ENCODE data around the gene PPL. TPM values are rescaled to one million over a fixed set of nuclear protein-coding genes. Genes with fewer than 3 reads are reported as not detected.

Gene PPL
- total RNA-seq, 1 experiment from 2014 or later: 28.5 TPM

DNA sequence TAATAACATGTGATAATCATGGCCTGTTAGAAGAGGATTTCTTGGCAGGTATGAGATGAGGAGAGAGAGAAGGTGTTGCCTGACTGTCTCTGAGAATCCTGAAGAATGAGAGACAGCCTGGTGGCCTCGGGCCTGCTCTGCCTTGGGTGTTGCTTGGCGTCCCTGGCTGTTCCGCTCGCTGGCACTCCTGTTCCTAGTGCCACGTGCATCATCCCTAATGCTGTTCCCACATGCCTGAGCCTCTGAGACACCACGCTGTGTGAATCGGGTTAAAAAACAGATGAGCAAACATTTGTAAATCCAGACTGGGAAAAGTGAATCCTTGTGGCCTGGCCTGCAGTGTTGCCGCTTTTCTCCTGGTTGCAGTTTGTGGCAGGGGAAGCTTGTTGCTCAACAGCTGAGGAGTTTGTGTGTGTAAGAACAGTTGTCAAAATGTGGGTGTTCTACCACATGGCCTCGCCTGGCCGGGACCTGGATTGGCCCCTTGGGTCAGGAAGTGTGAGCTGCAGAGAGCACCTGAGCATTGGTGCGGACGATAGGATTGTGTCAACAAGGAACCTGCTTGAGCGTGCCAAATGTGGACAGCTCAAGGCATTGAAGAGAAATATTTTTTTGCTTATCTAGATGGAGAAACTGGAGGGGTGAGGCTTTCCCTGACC lies 67.7 kb downstream of the PPL start:
- peak overlapping the region; percentile 27 for H3K27ac Mint-ChIP-seq
- peaks cover 48% of the 10 kb centered on the region for H3K36me3 Mint-ChIP-seq

DNA sequence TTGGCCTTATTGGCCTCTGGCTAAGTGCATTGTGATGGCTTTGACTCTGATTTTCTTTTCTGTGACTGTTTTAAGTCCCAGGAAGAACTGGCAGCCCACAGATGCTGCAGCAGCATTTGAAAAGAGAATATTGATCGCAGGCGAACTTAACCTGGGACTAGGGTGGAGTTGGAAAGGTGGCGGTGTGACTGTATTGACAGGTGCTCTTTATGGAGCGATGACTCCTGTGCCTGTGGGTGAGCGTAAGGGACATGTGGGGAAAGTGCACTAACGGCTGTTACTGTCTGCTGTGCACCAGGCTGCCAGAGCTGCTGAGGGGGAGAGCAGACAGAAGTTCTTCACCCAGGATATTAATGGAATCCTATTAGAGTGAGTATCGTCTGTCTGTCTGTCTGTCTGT lies 68.4 kb downstream of the PPL start:
- CTCF ChIA-PET: no interaction called here
- Mint-ChIP-seq H3K4me3 (no peak overlapping the region), H3K27ac (0 out of 2 replicates have a peak overlapping the region, but pooled peaks have one; percentile 40), H3K27me3 (ENCODE audit: low read depth) (no peaks in the 10 kb centered on the region), H3K9me3 (no peaks in the 10 kb centered on the region), H3K36me3 (peaks cover 47% of the 10 kb centered on the region), H3K4me1 (no peaks in the 10 kb centered on the region)
- DNase-seq (ENCODE audit: low spot score) (no peak), ATAC-seq (no peak)
- TF ChIP-seq NR3C1 (CRISPR knock-in tag; conservative IDR thresholded peaks at IDR 0.05; ENCODE audit: low read depth): no peak
- TF ChIP-seq ZNF423 (CRISPR knock-in tag; IDR thresholded peaks at IDR 0.05): no peak
- no peak for TF ChIP-seq CBFB (CRISPR knock-in tag; IDR thresholded peaks at IDR 0.05; ENCODE audit: low read depth)
- TF ChIP-seq GTF2I (CRISPR knock-in tag; conservative IDR thresholded peaks at IDR 0.05): no peak
- TF ChIP-seq, protein P1, sequence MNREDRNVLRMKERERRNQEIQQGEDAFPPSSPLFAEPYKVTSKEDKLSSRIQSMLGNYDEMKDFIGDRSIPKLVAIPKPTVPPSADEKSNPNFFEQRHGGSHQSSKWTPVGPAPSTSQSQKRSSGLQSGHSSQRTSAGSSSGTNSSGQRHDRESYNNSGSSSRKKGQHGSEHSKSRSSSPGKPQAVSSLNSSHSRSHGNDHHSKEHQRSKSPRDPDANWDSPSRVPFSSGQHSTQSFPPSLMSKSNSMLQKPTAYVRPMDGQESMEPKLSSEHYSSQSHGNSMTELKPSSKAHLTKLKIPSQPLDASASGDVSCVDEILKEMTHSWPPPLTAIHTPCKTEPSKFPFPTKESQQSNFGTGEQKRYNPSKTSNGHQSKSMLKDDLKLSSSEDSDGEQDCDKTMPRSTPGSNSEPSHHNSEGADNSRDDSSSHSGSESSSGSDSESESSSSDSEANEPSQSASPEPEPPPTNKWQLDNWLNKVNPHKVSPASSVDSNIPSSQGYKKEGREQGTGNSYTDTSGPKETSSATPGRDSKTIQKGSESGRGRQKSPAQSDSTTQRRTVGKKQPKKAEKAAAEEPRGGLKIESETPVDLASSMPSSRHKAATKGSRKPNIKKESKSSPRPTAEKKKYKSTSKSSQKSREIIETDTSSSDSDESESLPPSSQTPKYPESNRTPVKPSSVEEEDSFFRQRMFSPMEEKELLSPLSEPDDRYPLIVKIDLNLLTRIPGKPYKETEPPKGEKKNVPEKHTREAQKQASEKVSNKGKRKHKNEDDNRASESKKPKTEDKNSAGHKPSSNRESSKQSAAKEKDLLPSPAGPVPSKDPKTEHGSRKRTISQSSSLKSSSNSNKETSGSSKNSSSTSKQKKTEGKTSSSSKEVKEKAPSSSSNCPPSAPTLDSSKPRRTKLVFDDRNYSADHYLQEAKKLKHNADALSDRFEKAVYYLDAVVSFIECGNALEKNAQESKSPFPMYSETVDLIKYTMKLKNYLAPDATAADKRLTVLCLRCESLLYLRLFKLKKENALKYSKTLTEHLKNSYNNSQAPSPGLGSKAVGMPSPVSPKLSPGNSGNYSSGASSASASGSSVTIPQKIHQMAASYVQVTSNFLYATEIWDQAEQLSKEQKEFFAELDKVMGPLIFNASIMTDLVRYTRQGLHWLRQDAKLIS (CRISPR knock-in tag; IDR thresholded peaks at IDR 0.05; ENCODE audit: borderline replicate concordance): no peak
- TF ChIP-seq, protein P2, sequence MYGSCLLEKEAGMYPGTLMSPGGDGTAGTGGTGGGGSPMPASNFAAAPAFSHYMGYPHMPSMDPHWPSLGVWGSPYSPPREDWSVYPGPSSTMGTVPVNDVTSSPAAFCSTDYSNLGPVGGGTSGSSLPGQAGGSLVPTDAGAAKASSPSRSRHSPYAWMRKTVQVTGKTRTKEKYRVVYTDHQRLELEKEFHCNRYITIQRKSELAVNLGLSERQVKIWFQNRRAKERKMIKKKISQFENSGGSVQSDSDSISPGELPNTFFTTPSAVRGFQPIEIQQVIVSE (CRISPR knock-in tag; IDR thresholded peaks at IDR 0.05; ENCODE audit: borderline replicate concordance): no peak
- TF ChIP-seq NFE2L1 (CRISPR knock-in tag; IDR thresholded peaks at IDR 0.05): no peak
- POLR2A ChIA-PET: no interaction called here

More for the DNA sequence above, 67.7 kb downstream of the PPL start:
- DNase-seq (ENCODE audit: low spot score): no peak
- ATAC-seq: no peak
- no peak overlapping the region for H3K4me3 Mint-ChIP-seq
- H3K27me3 Mint-ChIP-seq (ENCODE audit: low read depth): no peaks in the 10 kb centered on the region
- H3K9me3 Mint-ChIP-seq: no peaks in the 10 kb centered on the region
- POLR2A ChIA-PET: interaction anchor here (0.5 kb wide), 1 partner anchor 149 kb away, joined by 6 read pairs; no protein-coding TSS in a partner anchor
- TF ChIP-seq, protein P3, sequence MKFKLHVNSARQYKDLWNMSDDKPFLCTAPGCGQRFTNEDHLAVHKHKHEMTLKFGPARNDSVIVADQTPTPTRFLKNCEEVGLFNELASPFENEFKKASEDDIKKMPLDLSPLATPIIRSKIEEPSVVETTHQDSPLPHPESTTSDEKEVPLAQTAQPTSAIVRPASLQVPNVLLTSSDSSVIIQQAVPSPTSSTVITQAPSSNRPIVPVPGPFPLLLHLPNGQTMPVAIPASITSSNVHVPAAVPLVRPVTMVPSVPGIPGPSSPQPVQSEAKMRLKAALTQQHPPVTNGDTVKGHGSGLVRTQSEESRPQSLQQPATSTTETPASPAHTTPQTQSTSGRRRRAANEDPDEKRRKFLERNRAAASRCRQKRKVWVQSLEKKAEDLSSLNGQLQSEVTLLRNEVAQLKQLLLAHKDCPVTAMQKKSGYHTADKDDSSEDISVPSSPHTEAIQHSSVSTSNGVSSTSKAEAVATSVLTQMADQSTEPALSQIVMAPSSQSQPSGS (CRISPR knock-in tag; IDR thresholded peaks at IDR 0.05; ENCODE audit: borderline replicate concordance, low read depth): no peak
- TF ChIP-seq NFE2L1 (CRISPR knock-in tag; IDR thresholded peaks at IDR 0.05) (no peak), RORB (CRISPR knock-in tag; IDR thresholded peaks at IDR 0.05) (no peak), SMAD3 (CRISPR knock-in tag; IDR thresholded peaks at IDR 0.05; ENCODE audit: borderline replicate concordance) (no peak), EMX1 (CRISPR knock-in tag; IDR thresholded peaks at IDR 0.05) (no peak), JUN (CRISPR knock-in tag; IDR thresholded peaks at IDR 0.05) (no peak), NR1H2 (CRISPR knock-in tag; IDR thresholded peaks at IDR 0.05) (no peak), TEAD1 (CRISPR knock-in tag; IDR thresholded peaks at IDR 0.05) (no peak), GABPB1 (CRISPR knock-in tag; IDR thresholded peaks at IDR 0.05) (no peak), ESRRA (CRISPR knock-in tag; IDR thresholded peaks at IDR 0.05; ENCODE audit: borderline replicate concordance) (no peak), FOXP1 (CRISPR knock-in tag; IDR thresholded peaks at IDR 0.05; ENCODE audit: borderline replicate concordance) (no peak)
- TF ChIP-seq, protein P4, sequence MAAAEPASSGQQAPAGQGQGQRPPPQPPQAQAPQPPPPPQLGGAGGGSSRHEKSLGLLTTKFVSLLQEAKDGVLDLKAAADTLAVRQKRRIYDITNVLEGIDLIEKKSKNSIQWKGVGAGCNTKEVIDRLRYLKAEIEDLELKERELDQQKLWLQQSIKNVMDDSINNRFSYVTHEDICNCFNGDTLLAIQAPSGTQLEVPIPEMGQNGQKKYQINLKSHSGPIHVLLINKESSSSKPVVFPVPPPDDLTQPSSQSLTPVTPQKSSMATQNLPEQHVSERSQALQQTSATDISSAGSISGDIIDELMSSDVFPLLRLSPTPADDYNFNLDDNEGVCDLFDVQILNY (CRISPR knock-in tag; IDR thresholded peaks at IDR 0.05): no peak
- TF ChIP-seq, protein P5, sequence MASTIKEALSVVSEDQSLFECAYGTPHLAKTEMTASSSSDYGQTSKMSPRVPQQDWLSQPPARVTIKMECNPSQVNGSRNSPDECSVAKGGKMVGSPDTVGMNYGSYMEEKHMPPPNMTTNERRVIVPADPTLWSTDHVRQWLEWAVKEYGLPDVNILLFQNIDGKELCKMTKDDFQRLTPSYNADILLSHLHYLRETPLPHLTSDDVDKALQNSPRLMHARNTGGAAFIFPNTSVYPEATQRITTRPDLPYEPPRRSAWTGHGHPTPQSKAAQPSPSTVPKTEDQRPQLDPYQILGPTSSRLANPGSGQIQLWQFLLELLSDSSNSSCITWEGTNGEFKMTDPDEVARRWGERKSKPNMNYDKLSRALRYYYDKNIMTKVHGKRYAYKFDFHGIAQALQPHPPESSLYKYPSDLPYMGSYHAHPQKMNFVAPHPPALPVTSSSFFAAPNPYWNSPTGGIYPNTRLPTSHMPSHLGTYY (CRISPR knock-in tag; IDR thresholded peaks at IDR 0.05): no peak
- TF ChIP-seq, protein P6, sequence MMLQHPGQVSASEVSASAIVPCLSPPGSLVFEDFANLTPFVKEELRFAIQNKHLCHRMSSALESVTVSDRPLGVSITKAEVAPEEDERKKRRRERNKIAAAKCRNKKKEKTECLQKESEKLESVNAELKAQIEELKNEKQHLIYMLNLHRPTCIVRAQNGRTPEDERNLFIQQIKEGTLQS (CRISPR knock-in tag; conservative IDR thresholded peaks at IDR 0.05): no peak
- TF ChIP-seq, protein P7, sequence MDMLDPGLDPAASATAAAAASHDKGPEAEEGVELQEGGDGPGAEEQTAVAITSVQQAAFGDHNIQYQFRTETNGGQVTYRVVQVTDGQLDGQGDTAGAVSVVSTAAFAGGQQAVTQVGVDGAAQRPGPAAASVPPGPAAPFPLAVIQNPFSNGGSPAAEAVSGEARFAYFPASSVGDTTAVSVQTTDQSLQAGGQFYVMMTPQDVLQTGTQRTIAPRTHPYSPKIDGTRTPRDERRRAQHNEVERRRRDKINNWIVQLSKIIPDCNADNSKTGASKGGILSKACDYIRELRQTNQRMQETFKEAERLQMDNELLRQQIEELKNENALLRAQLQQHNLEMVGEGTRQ (CRISPR knock-in tag; IDR thresholded peaks at IDR 0.05): no peak
- TF ChIP-seq, protein P8, sequence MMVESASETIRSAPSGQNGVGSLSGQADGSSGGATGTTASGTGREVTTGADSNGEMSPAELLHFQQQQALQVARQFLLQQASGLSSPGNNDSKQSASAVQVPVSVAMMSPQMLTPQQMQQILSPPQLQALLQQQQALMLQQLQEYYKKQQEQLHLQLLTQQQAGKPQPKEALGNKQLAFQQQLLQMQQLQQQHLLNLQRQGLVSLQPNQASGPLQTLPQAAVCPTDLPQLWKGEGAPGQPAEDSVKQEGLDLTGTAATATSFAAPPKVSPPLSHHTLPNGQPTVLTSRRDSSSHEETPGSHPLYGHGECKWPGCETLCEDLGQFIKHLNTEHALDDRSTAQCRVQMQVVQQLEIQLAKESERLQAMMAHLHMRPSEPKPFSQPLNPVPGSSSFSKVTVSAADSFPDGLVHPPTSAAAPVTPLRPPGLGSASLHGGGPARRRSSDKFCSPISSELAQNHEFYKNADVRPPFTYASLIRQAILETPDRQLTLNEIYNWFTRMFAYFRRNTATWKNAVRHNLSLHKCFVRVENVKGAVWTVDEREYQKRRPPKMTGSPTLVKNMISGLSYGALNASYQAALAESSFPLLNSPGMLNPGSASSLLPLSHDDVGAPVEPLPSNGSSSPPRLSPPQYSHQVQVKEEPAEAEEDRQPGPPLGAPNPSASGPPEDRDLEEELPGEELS (CRISPR knock-in tag; IDR thresholded peaks at IDR 0.05): no peak
- CTCF ChIA-PET: no interaction called here
- no peaks in the 10 kb centered on the region for H3K4me1 Mint-ChIP-seq
